Motor neuron (in vitro differentiated cells): ENCODE data around the gene RNF213. TPM values are rescaled to one million over a fixed set of nuclear protein-coding genes. Genes with fewer than 3 reads are reported as not detected.
"Not testable (repeated sequence)": the region's sequence is repeated elsewhere in the genome, so short reads cannot be mapped to it uniquely, and the experiment has no call there.

Source experiments
- ATAC-seq, 8 experiments: fragments of 200-7000 bp; cut with Tn5 transposase; replicated peaks in 6 of 8; 2 replicates each; pipeline ENCODE4 v1.8.0; 2021; ENCODE audit warnings: mild to moderate bottlenecking in 8 of 8, moderate library complexity in 8 of 8
- H3K27ac ChIP-seq, 2 donors: fragments of 250-450 bp; sonication (Bioruptor Pico); 2 replicates each; pipeline ENCODE4 v1.9.0; 2021; ENCODE audit warnings: antibody characterized with exemption in 2 of 2, mild to moderate bottlenecking in 2 of 2, moderate library complexity in 1 of 2
- H3K4me1 ChIP-seq, 2 donors: fragments of 250-450 bp; sonication (Bioruptor Pico); replicated peaks in 1 of 2; 2 replicates each; pipeline ENCODE4 v1.6.1; 2021; ENCODE audit warnings: antibody characterized with exemption in 2 of 2, mild to moderate bottlenecking in 2 of 2, moderate library complexity in 1 of 2
- H3K4me3 ChIP-seq, 5 donors: fragments of 250-450 bp; sonication (Bioruptor Pico); 2 replicates each; pipeline ENCODE4 v1.9.0; 2021; ENCODE audit warnings: antibody characterized with exemption in 5 of 5, mild to moderate bottlenecking in 5 of 5, moderate library complexity in 4 of 5
- WGBS, 10 experiments: fragments of 450-650 bp; shearing (Covaris generic); methylation state at CpG; one replicate each; pipeline ENCODE4 v1.0.0; 2022; 5-methylcytosine and 5-hydroxymethylcytosine counted together
- in situ Hi-C, 9 experiments: fragments of 400-800 bp; cut with MboI; loops; one replicate each; pipeline ENCODE4 v1.15.0; 2021; ENCODE audit warnings: low sequenced_read_pairs in 9 of 9, low pct_unique_long_range_greater_than_20kb in 2 of 9; ENCODE audit not compliant: unreplicated experiment in 9 of 9
- total RNA-seq, 8 experiments: library from RNA; unstranded; fragments of 300-600 nt; gene quantifications; 2 replicates each; pipeline versions ENCODE4 v1.2.3 to v1.2.4, GENCODE V29; 2022

Gene RNF213
- total RNA-seq, 8 experiments from 2014 or later: 9.2 to 161 (median 29.6) TPM

- Histone ChIP-seq H3K4me1 (no peaks in the 10 kb centered on the region), H3K27ac (no peak overlapping the region), H3K4me3 (no peak overlapping the region)
- 72 to 100% (median 96%) methylated on average over 1 to 8 of the region's 19 CpGs; no CpG with 5 or more reads in 5 of the 10 experiments for WGBS, 10 experiments
- no peak for ATAC-seq
- in situ Hi-C loops: no loop called here
Observed at GRCh38 chr17:80297996-80298560, 37.4 kb downstream of the RNF213 start.

GRCh38 chr17:80299350-80300100 lies 38.9 kb downstream of the RNF213 start:
- WGBS, 10 experiments: 73 to 100% (median 100%) methylated on average over 2 to 4 of the region's 4 CpGs; no CpG with 5 or more reads in 2 of the 10 experiments
- H3K27ac ChIP-seq, H3K4me1 ChIP-seq, in situ Hi-C loops, ATAC-seq, H3K4me3 ChIP-seq: not testable (repeated sequence)

DNA sequence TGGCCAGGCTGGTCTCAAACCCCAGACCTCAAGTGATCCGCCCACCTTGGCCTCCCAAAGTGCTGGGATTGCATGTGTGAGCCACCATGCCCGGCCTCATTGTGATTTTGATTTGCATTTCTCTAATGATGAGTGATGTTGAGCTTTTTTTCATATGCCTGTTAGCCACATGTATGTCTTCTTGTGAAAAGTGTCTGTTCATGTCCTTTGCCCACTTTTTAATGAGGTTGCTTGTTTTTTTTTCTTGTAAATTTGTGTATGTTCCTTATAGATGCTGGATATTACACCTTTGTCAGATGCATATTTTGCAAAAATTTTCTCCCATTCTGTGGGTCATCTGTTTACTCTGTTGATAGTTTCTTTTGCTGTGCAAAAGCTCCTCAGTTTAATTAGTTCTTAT lies 40.1 kb downstream of the RNF213 start:
- in situ Hi-C loops, H3K27ac ChIP-seq, H3K4me1 ChIP-seq, H3K4me3 ChIP-seq, ATAC-seq: not testable (repeated sequence)
- 100% methylated on average over 1 to 2 of the region's 2 CpGs; no CpG with 5 or more reads in 6 of the 10 experiments for WGBS, 10 experiments

DNA sequence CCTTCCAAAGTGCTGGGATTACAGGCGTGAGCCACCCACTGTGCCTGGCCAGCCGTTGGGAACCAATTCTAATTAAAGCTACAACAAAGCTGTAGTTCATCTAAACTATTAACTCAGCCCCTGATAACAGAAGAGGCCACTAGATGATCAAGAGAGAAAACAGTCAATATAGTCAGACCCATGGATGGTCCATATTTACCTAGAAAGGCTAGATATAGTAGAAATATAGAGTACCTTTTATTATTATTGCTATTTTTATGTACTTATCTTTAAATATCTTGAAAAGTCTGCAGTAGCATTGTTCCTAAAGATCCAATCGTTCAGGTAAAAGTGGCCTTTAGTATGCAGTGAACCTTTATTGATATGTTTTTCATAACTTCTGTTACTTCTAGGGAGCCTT lies 43.2 kb downstream of the RNF213 start:
- in situ Hi-C loops: no loop called here
- no peak for ATAC-seq
- no peaks in the 10 kb centered on the region for H3K4me1 ChIP-seq

DNA sequence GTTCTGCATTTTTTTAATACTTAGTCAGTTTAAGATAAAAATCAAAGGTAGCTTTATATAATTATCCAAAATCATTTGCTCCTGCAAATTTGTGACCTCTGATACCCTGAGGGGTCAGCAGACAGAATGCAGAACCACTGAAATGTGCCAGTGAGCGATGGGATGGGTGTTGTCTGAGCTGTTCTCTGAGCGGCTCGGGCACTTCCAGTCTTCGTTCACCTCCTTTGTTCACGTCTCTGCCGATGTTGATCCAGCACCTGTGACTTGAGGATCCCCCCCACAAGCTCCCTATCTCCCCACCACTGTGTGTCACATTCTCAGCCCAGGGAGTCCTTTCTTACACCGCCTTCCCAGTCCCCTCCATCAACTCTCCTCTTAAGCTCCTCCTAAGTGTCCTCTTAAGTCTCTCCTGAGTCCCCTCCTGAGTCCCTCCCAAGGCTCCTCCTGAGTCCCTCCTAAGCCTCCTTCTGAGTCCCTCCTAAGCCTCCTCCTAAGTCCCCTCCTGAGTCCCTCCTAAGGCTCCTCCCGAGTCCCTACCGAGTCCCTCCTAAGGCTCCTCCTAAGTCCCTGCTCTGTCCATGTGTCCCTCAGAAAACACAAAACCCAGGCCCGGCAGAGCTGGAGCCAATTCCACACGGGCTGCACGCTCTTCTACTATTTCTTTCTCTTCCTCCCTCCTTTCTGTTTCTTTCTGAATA lies 47.5 kb downstream of the RNF213 start:
- in situ Hi-C loops: no loop called here
- 68 to 95% (median 84%) methylated on average over 1 to 9 of the region's 12 CpGs; no CpG with 5 or more reads in 1 of the 10 experiments for WGBS, 10 experiments
- H3K27ac ChIP-seq: no peak overlapping the region
- no peak overlapping the region for H3K4me3 ChIP-seq
- no peak for ATAC-seq
- H3K4me1 ChIP-seq: no peaks in the 10 kb centered on the region

More for the DNA sequence above, 43.2 kb downstream of the RNF213 start:
- H3K27ac ChIP-seq: no peak overlapping the region
- no peak overlapping the region for H3K4me3 ChIP-seq
- WGBS, 10 experiments: 60 to 100% (median 86%) methylated on average over 1 to 3 of the region's 3 CpGs; no CpG with 5 or more reads in 3 of the 10 experiments

- Histone ChIP-seq H3K4me1 (no peaks in the 10 kb centered on the region), H3K4me3 (no peak overlapping the region), H3K27ac (no peak overlapping the region)
- no peak for ATAC-seq
- 43 to 100% (median 82%) methylated on average over 1 to 11 of the region's 16 CpGs; no CpG with 5 or more reads in 1 of the 10 experiments for WGBS, 10 experiments
- in situ Hi-C loops: no loop called here
Observed at GRCh38 chr17:80308692-80309517, 48.3 kb downstream of the RNF213 start.

DNA sequence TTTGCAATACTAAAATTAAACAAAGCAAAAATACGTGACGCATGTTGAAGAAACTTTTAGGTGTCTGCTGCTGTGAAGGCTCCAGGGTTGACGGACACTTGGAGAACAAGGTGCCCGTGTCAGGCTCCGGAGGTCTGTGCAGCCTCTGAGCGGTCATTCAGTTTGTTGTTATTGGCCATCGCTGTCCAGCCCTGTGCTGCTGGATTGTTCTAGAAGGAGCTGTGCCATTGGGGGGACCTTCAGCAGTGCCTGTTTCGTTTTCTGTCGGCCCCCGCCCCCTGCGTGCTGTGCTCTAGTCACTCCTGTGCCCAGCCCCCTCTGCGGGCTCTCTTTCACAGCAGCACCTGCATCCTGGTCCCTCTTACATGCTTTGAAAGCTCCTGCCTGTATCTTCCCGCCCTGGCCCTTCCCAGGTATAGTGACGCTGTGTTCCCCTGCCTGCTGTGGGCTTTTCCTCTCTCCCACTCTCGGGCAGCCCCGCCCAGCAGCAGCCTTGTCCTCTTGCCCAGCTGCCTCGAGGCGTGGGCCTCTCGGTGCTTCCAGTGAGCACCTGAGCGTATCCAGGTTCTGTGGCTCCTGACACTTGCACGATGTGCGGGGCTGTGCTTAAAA lies 50.7 kb downstream of the RNF213 start:
- H3K4me3 ChIP-seq: no peak overlapping the region
- WGBS, 10 experiments: 84 to 100% (median 89%) methylated on average over 2 to 9 of the region's 22 CpGs; no CpG with 5 or more reads in 3 of the 10 experiments
- in situ Hi-C loops: no loop called here
- no peak for ATAC-seq
- H3K4me1 ChIP-seq: no peaks in the 10 kb centered on the region
- H3K27ac ChIP-seq: no peak overlapping the region

GRCh38 chr17:80312621-80313135 lies 52.0 kb downstream of the RNF213 start:
- 85 to 100% (median 95%) methylated on average over 1 to 6 of the region's 12 CpGs; no CpG with 5 or more reads in 7 of the 10 experiments for WGBS, 10 experiments
- H3K27ac ChIP-seq: no peak overlapping the region
- H3K4me3 ChIP-seq: no peak overlapping the region
- no peaks in the 10 kb centered on the region for H3K4me1 ChIP-seq
- in situ Hi-C loops: no loop called here
- no peak for ATAC-seq

DNA sequence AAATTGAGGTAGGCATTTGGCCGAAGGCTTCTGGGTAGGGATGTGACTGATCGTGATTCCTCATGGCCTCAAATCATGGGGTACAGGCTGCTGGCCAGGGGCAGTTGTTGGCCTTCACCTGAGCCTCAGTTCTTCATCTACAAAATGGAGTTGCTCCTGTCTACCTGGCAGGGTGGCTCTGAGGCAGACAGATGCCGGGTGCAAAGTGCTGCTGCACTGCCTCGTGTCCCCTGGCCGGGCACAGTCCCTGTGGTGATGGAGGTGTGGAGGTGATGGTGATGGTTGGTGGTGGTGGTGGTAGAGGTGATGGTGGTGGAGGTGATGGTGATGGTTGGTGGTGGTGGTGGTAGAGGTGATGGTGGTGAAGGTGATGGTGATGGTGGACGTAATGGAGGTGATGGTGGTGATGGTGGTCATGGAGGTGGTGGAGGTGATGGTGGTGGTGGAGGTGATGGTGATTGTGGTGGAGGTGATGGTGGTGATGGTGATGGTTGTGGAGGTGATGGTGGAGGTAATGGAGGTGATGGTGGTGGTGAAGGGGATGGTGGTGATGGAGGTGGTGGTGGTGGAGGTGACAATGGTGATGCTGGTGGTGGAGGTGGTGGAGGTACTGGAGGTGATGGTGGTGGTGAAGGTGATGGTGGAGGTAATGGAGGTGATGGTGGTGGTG lies 52.6 kb downstream of the RNF213 start:
- no peak for ATAC-seq
- in situ Hi-C loops: no loop called here
- no peaks in the 10 kb centered on the region for H3K4me1 ChIP-seq
- 90 to 100% (median 100%) methylated on average over 1 to 4 of the region's 6 CpGs; no CpG with 5 or more reads in 3 of the 10 experiments for WGBS, 10 experiments
- H3K4me3 ChIP-seq: no peak overlapping the region
- H3K27ac ChIP-seq: no peak overlapping the region

DNA sequence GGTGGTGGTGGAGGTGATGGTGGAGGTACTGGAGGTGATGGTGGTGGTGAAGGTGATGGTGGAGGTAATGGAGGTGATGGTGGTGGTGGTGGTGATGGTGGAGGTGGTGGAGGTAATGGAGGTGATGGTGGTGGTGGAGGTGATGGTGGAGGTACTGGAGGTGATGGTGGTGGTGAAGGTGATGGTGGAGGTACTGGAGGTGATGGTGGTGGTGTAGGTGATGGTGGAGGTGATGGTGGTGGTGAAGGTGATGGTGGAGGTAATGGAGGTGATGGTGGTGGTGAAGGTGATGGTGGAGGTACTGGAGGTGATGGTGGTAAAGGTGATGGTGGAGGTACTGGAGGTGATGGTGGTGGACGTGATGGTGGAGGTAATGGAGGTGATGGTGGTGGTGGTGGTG lies 53.3 kb downstream of the RNF213 start:
- H3K27ac ChIP-seq, H3K4me3 ChIP-seq, H3K4me1 ChIP-seq, in situ Hi-C loops, ATAC-seq: not testable (repeated sequence)
- WGBS, 10 experiments: no CpG with 5 or more reads among the region's 1 CpG

DNA sequence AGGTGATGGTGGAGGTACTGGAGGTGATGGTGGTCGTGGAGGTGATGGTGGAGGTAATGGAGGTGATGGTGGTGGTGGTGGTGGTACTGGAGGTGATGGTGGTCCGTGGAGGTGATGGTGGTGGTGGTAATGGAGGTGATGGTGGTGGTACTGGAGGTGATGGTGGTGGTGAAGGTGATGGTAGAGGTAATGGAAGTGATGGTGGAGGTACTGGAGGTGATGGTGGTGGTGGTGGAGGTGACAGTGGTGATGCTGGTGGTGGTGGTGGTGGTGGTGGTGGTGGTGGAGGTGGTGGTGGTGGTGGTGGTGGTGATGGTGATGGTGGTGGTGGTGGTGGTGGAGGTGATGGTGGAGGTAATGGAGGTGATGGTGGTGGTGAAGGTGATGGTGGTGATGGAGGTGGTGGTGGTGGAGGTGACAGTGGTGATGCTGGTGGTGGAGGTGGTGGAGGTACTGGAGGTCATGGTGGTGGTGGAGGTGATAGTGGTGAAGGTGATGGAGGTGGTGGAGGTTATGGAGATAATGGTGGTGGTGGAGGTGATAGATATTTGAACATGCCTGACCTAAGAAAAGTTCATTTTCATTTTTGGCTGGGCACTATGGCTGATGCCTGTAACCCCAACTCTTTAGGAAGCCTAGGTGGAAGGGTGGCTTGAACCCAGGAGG lies 55.0 kb downstream of the RNF213 start:
- no CpG with 5 or more reads among the region's 2 CpGs for WGBS, 10 experiments
- H3K4me1 ChIP-seq: no peaks in the 10 kb centered on the region
- in situ Hi-C loops: no loop called here

More for the DNA sequence above, 55.0 kb downstream of the RNF213 start:
- H3K27ac ChIP-seq: no peak overlapping the region
- ATAC-seq: no peak
- no peak overlapping the region for H3K4me3 ChIP-seq
